HEK293T (cell line): ENCODE data around the gene CD209.

Experiments used
- FOXA1 ChIP-seq: fragments of 450-650 bp; IDR thresholded peaks from 2 replicates; pipeline ENCODE4 v1.6.1; 2016; ENCODE audit warnings: mild to moderate bottlenecking
- HDGF ChIP-seq: fragments of 450-650 bp; IDR thresholded peaks from 2 replicates; pipeline ENCODE4 v1.6.1; 2017; ENCODE audit warnings: antibody characterized with exemption, borderline replicate concordance
- NFRKB ChIP-seq: fragments of 450-650 bp; IDR thresholded peaks from 2 replicates; pipeline ENCODE4 v1.6.1; 2016; ENCODE audit warnings: mild to moderate bottlenecking, moderate library complexity
- SP1 ChIP-seq: fragments of 450-650 bp; IDR thresholded peaks from 2 replicates; pipeline ENCODE4 v1.6.1; 2017
- TARDBP ChIP-seq: fragments of 450-650 bp; IDR thresholded peaks from 2 replicates; pipeline ENCODE4 v1.6.1; 2016

DNA sequence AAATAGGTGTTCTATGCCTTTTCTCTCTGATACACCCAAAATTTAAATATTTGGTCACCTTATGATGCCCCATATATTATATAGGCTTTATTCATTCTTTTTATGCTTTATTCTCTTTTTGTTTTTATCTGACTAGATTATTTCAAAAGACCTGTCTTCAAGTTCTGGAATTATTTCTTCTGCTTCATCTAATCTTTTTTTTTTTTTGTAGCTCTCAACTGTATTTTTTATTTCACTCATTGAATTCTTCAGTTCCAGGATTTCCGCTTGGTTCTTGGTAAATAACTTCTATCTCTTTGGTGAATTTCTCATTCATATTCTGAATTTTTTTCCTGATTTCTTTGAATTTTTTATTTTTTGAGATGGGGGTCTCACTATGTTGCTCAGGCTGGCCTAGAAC is 11.8 kb upstream of the CD209 start:
- TF ChIP-seq SP1 (no peak), FOXA1 (no peak), TARDBP (no peak), NFRKB (no peak), HDGF (no peak)
